Small intestine (tissue), 7 donors: ENCODE measurements around the gene LINC01488. TPM values are rescaled to one million over a fixed set of nuclear protein-coding genes. Genes with fewer than 3 reads are reported as not detected.

Experiments used
- DNase-seq, 2 donors: peaks; one replicate each; pipeline versions ENCODE4 v3.0.0 to v3.0.0-alpha.2; 2013
- FAIRE-seq: peaks from 2 replicates; lab custom pipeline; 2012; peaks lifted over from hg19 to GRCh38; lab: Jason Lieb, UNC
- H3K27ac ChIP-seq, 3 donors: one replicate each; pipeline ENCODE4 v1.5.1; 2013; ENCODE audit warnings: low read length in 2 of 3, mild to moderate bottlenecking in 2 of 3, control low read depth in 1 of 3, inconsistent platforms in 1 of 3, low read depth in 1 of 3, moderate library complexity in 1 of 3
- H3K27me3 ChIP-seq, 3 donors: one replicate each; pipeline ENCODE4 v1.6.1; 2013; ENCODE audit warnings: low read length in 3 of 3, inconsistent platforms in 1 of 3; ENCODE audit not compliant: control insufficient read depth in 3 of 3, insufficient read depth in 3 of 3
- H3K36me3 ChIP-seq, 3 donors: one replicate each; pipeline ENCODE4 v1.6.1; 2013; ENCODE audit warnings: low read length in 3 of 3, inconsistent platforms in 1 of 3, low read depth in 1 of 3, mild to moderate bottlenecking in 1 of 3, moderate library complexity in 1 of 3; ENCODE audit not compliant: control insufficient read depth in 3 of 3, insufficient read depth in 2 of 3
- H3K4me1 ChIP-seq, 3 donors: one replicate each; pipeline ENCODE4 v1.6.1; 2013; ENCODE audit warnings: low read length in 2 of 3, inconsistent platforms in 1 of 3, low read depth in 1 of 3, mild to moderate bottlenecking in 1 of 3, moderate library complexity in 1 of 3; ENCODE audit not compliant: control insufficient read depth in 3 of 3, insufficient read depth in 2 of 3
- H3K4me3 ChIP-seq, 3 donors: one replicate each; pipeline ENCODE4 v1.5.1; 2013; ENCODE audit warnings: low read length in 3 of 3, control low read depth in 1 of 3, inconsistent platforms in 1 of 3, low read depth in 1 of 3, mild to moderate bottlenecking in 1 of 3, moderate library complexity in 1 of 3
- H3K9me3 ChIP-seq, 2 donors: one replicate each; pipeline ENCODE4 v1.6.1; 2013; ENCODE audit warnings: low read depth in 1 of 2, low read length in 1 of 2; ENCODE audit not compliant: control insufficient read depth in 2 of 2, insufficient read depth in 1 of 2
- WGBS, 3 donors: extraction: QIAGEN DNeasy Blood & Tissue Kit; methylation state at CpG; one replicate each; pipeline ENCODE4 v1.1.7; 2013; 5-methylcytosine and 5-hydroxymethylcytosine counted together
- polyA plus RNA-seq, 4 donors: library from polyadenylated mRNA; stranded (reverse) in 3 of 4; unstranded in 1 of 4; fragments of 200-250 nt in 3 of 4; fragments of 120-200 nt in 1 of 4; gene quantifications; one replicate each; pipeline versions ENCODE4 v1.2.1 to v1.2.3, GENCODE V29; 2013
- donor health status: healthy with polysubstance abuse.
- donor health status: control.
- donor health status: control.
- donor health status: Bipolar disorder and iron deficiency.
- donor health status: healthy.

Gene LINC01488
- polyA plus RNA-seq, 4 donors = 0.03 TPM; not detected in 3

DNA sequence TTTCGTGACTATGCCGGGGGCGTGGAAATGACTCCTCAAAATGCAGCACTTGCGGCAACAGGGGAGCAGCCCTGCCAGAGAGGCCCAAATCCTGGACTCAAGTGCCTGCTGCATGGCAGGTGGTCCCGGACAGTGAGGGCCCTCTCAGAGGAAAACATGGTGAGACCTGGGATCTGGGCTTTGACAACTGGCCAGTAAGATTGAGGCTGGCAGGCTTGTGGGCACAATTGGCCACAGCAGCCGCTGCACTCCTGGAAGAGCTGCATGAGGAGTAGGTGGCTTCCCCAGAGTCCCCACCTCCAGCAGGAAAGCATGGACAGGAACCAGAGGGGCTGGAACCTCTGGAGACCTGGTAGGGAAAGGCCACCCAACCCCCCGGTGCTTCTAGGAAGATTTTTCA, 13.4 kb downstream of the LINC01488 start:
- no peaks in the 10 kb centered on the region for H3K9me3 ChIP-seq
- H3K27me3 ChIP-seq = no peaks in the 10 kb centered on the region
- no peaks in the 10 kb centered on the region for H3K36me3 ChIP-seq
- 86 to 90% (median 89%) methylated on average over 7 of the region's 7 CpGs for WGBS, 3 donors
- no peak overlapping the region for H3K27ac ChIP-seq
- no peak overlapping the region for H3K4me3 ChIP-seq
- DNase-seq (no peak), FAIRE-seq (no peak)
- H3K4me1 ChIP-seq = peaks cover 0 to 24% (median 0%) of the 10 kb centered on the region in 3 donors

DNA sequence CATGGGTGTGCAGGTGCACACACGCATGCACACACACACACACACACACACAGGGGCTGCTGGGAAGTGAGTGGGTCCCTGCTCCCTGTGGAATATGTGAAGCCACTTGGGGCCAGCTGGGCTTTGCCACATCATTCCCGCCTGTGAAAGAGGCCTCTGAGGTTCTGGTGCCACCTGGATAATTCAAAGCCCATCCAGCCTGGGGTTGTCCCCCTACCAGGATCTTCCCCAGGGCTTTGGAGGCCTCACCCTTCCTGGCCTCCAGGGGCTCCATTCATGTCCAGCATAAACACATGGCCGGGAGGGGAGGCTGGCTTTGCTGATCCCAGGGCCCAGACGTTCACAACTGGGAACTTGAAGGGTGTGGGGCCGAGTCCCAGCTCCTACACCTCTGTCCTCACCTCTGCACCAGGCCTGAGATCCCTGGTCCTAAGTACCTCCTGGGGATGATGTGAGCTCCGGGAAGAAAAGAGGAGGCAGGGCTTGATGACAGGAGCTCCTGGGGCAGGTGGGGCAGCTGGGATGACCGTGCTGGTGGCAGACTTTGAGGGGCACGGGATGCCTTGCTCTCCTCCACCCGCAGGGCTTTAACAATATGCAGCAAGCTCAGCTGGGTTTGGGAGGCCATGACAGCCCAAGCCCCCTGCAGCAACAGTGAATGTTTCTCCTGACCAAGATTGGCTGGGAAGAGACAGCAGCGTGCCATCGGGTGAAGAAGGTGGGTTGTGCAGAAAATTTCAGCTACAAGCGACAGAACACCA, 14.2 kb downstream of the LINC01488 start:
- Histone ChIP-seq H3K4me3 (no peak overlapping the region), H3K27me3 (no peaks in the 10 kb centered on the region), H3K36me3 (no peaks in the 10 kb centered on the region), H3K27ac (no peak overlapping the region), H3K9me3 (no peaks in the 10 kb centered on the region), H3K4me1 (peaks cover 0 to 32% (median 6%) of the 10 kb centered on the region in 3 donors)
- FAIRE-seq (no peak), DNase-seq (no peak)
- WGBS, 3 donors = 86 to 88% (median 86%) methylated on average over 12 of the region's 12 CpGs

DNA sequence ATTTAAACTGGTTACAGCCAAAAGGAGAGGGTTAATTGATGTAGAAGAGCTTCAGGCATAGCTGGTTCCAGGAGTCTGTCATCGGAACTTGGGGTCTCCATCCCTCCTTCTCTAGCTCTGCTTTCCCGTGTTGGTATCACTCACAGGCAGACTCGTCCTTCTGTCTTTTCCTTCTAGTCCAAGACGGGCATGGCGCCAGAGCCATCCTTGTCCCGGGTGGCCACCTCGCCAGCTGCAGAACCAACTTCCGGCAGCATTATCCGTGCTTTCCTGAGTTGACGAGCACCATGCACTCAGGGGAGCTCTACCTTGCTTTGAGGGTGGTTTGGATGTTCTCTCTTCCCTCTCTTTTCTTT, 14.7 kb downstream of the LINC01488 start:
- 85 to 92% (median 90%) methylated on average over 10 of the region's 10 CpGs for WGBS, 3 donors
- no peak overlapping the region for H3K27ac ChIP-seq
- DNase-seq (no peak), FAIRE-seq (no peak)
- H3K9me3 ChIP-seq = no peaks in the 10 kb centered on the region
- no peak overlapping the region for H3K4me3 ChIP-seq
- no peaks in the 10 kb centered on the region for H3K36me3 ChIP-seq
- H3K4me1 ChIP-seq = peaks cover 0 to 35% (median 8%) of the 10 kb centered on the region in 3 donors
- no peaks in the 10 kb centered on the region for H3K27me3 ChIP-seq

DNA sequence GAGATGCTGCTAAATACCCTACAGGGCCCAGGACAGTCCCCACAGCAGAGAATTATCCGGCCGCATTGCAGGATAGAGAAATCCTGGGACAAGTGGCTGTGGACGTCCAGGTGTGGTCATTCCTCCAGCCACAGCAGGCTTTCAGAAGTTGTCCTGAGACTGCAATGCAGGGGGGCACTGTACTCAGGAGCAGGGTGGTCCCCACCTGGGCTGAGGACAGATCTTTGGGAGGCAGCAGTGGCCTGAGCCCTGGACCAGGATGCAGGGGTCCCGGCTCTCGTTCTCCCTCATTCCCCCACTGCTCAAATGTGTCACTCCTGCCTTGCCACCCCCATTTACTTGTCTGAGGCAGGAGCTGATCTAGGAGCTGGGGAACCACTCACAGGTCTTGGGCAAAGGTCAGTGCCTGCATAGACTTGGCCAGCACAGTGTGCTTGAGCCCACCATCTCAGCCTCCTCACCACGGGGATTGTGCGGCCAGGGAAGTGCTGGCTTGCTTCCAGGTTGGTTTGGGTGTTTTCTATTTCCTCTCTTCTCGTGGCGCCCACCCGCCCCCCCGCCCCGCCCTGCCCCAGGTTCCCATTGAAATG, 15.3 kb downstream of the LINC01488 start:
- no peaks in the 10 kb centered on the region for H3K36me3 ChIP-seq
- DNase-seq (peak in 1 of 2 donors; percentile 35), FAIRE-seq (no peak)
- no peaks in the 10 kb centered on the region for H3K9me3 ChIP-seq
- H3K4me1 ChIP-seq = peaks cover 0 to 35% (median 8%) of the 10 kb centered on the region in 3 donors
- WGBS, 3 donors = 31 to 47% (median 35%) methylated on average over 11 to 12 of the region's 12 CpGs
- H3K27ac ChIP-seq = peak overlapping the region in 2 of 3 donors; percentile 22 to 26
- H3K27me3 ChIP-seq = no peaks in the 10 kb centered on the region
- no peak overlapping the region for H3K4me3 ChIP-seq

DNA sequence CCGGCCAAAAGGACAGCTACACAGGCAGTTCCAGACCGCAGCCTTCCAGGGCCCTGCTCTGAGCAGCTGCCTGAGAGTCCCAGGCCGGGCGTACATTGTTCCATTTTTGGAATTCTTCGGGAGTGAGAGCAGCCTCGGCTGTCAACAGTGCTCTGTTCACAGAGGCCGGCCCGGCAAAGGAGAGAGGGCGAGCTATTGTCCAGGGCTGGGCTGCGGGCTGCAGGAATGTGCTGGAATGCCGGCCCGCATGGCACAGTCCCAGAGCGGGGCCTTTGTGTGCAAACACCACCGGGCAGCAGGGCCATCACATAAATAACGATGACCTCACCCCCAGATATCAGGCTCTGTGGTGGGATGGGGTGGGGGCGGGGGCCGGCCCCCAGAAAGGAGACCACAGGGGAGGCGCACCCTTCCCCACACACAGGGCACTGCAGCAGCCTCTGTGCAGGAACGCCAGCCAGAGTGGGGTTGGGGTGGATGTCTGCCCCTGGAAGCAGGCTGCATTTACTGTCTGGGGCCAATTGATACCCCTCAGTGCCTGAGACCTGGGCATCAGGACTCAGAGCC, 15.8 kb downstream of the LINC01488 start:
- FAIRE-seq = no peak
- Histone ChIP-seq H3K27me3 (no peaks in the 10 kb centered on the region), H3K4me1 (peaks cover 0 to 35% (median 8%) of the 10 kb centered on the region in 3 donors), H3K9me3 (no peaks in the 10 kb centered on the region), H3K27ac (no peak overlapping the region), H3K36me3 (no peaks in the 10 kb centered on the region), H3K4me3 (no peak overlapping the region)
- DNase-seq = peak in 1 of 2 donors; percentile 51
- WGBS, 3 donors = 23 to 38% (median 33%) methylated on average over 19 of the region's 19 CpGs

DNA sequence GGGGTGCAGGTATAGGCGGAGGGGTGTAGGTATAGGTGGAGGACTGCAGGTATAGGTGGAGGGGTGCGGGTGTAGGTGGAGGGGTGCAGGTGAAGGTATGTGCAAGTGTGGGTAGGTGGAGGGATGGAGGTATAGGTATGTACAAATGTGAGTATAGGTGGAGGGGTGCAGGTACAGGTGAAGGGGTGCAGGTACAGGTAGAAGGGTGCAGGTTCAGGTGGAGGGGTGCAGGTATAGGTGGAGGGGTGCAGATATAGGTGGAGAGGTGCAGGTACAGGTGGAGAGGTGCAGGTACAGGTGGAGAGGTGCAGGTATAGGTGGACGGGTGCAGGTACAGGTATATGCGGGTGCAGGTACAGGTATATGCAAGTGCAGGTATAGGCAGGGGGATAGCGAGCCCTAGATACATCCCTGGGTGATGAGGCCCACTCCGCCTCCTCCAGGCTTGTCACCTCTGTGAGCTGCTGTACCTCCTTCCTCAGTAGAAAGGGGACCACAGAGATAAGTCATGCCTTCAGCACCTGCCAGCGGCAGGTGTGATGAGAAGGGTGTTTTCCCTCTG, 17.2 kb downstream of the LINC01488 start:
- Histone ChIP-seq H3K9me3 (no peaks in the 10 kb centered on the region), H3K27me3 (no peaks in the 10 kb centered on the region), H3K4me1 (peaks cover 0 to 35% (median 8%) of the 10 kb centered on the region in 3 donors), H3K27ac (no peak overlapping the region), H3K4me3 (no peak overlapping the region), H3K36me3 (no peaks in the 10 kb centered on the region)
- DNase-seq (no peak), FAIRE-seq (no peak)
- WGBS, 3 donors = 87 to 96% (median 94%) methylated on average over 7 of the region's 7 CpGs

DNA sequence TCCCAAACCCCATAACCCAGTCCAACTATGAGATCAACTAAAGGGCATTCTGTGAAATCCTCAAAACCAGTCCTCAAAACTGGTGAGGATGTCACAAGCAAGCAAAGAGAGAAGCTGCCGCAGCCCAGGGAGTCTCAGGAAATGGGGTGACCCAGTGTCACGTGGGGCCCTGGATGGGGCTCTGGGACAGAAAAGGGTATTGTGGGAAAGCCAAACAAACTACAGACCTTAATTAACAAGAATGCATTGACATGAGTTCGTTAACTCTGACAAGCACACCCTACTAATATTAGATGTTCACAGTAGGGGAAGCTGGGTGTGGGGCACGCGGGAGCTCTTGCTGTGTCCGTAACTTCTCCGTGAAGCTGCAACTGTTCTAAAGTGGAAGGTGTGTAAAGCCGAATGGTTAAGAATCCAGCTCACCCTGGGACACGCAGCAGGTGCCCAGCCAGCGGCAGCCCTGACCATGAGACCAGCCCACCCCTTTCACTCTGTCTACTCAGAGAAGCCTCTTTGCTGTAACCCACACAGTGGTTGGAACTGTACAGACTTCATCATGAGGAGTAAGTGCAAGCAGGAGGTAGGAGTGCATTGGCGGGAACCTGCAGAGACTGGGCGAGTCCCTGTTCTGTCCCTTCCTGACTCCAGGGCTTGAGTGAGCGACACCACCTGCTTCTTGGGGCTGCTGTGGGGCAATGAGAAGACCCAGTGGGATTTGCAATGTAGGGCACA, 17.9 kb downstream of the LINC01488 start:
- FAIRE-seq (no peak), DNase-seq (no peak)
- Histone ChIP-seq H3K4me1 (peaks cover 0 to 39% (median 8%) of the 10 kb centered on the region in 3 donors), H3K27me3 (no peaks in the 10 kb centered on the region), H3K36me3 (no peaks in the 10 kb centered on the region), H3K9me3 (no peaks in the 10 kb centered on the region), H3K27ac (no peak overlapping the region), H3K4me3 (no peak overlapping the region)
- 63 to 74% (median 67%) methylated on average over 13 of the region's 13 CpGs for WGBS, 3 donors

DNA sequence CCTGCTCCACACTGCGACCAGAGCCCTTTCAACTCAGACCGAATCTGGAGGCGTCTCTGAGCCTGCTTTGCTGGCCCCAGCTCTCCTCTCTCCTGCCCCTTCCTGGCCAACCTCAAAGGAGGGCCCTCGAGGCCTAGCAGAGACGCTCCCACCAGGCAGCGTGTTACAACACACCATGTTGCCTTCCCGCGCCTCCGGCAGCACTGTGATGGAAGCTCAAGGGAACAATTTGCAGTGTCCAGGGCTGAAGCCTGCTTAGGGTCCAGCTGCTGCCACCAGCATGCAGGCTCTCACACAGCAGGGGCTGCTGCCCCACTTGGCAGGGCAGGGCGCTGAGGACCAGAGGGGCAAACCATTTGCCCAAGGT, 18.4 kb downstream of the LINC01488 start:
- FAIRE-seq (no peak), DNase-seq (no peak)

More for the DNA sequence above, 18.4 kb downstream of the LINC01488 start:
- peak overlapping the region in 1 of 3 donors; percentile 10 for H3K27ac ChIP-seq
- H3K27me3 ChIP-seq = no peaks in the 10 kb centered on the region
- no peaks in the 10 kb centered on the region for H3K9me3 ChIP-seq
- 60 to 70% (median 64%) methylated on average over 10 of the region's 10 CpGs for WGBS, 3 donors
- no peak overlapping the region for H3K4me3 ChIP-seq
- H3K36me3 ChIP-seq = no peaks in the 10 kb centered on the region
- H3K4me1 ChIP-seq = peaks cover 3 to 45% (median 12%) of the 10 kb centered on the region in 3 donors
